Neural progenitor cell (in vitro differentiated cells): ENCODE data around the gene CDCA7L. TPM values are rescaled to one million over a fixed set of nuclear protein-coding genes. Genes with fewer than 3 reads are reported as not detected.

Experiments used
- DNase-seq: peaks from one replicate; pipeline ENCODE4 v3.0.0-alpha.2; 2016; ENCODE audit warnings: low spot score
- H2AFZ ChIP-seq: fragments of 200-600 bp; sonication (generic); replicated peaks from 2 replicates; pipeline ENCODE4 v1.6.1; 2016; ENCODE audit warnings: antibody characterized with exemption
- H3F3A ChIP-seq: fragments of 200-600 bp; sonication (generic); 2 replicates; pipeline ENCODE4 v1.6.1; 2016; ENCODE audit warnings: antibody characterized with exemption, low read depth
- H3K27ac ChIP-seq: fragments of 200-600 bp; sonication (generic); 2 replicates; pipeline ENCODE4 v1.5.1; 2016; ENCODE audit warnings: mild to moderate bottlenecking
- H3K27me3 ChIP-seq: fragments of 200-600 bp; sonication (generic); 2 replicates; pipeline ENCODE4 v1.6.1; 2016; ENCODE audit warnings: mild to moderate bottlenecking, moderate library complexity
- H3K36me3 ChIP-seq: fragments of 200-600 bp; sonication (generic); 2 replicates; pipeline ENCODE4 v1.5.1; 2016
- H3K4me1 ChIP-seq: fragments of 200-600 bp; sonication (generic); 2 replicates; pipeline ENCODE4 v1.6.1; 2016; ENCODE audit warnings: mixed run types
- H3K4me2 ChIP-seq: fragments of 200-600 bp; sonication (generic); 2 replicates; pipeline ENCODE4 v1.6.1; 2016
- H3K4me3 ChIP-seq: fragments of 200-600 bp; sonication (generic); 2 replicates; pipeline ENCODE4 v1.5.1; 2016
- H3K79me2 ChIP-seq: fragments of 200-600 bp; sonication (generic); 2 replicates; pipeline ENCODE4 v1.6.1; 2016; ENCODE audit warnings: low read depth
- H3K9ac ChIP-seq: fragments of 200-600 bp; sonication (generic); 2 replicates; pipeline ENCODE4 v1.6.1; 2016
- H3K9me3 ChIP-seq: fragments of 200-600 bp; sonication (generic); 2 replicates; pipeline ENCODE4 v1.5.1; 2016; ENCODE audit warnings: low read depth
- H4K20me1 ChIP-seq: fragments of 200-600 bp; sonication (generic); 2 replicates; pipeline ENCODE4 v1.6.1; 2016; ENCODE audit warnings: low read depth
- H3K27ac Mint-ChIP-seq: 3 replicates; pipeline ENCODE4 v1.8.0; 2021; ENCODE audit warnings: mixed read lengths
- H3K27me3 Mint-ChIP-seq: 2 replicates; pipeline ENCODE4 v1.8.0; 2022; ENCODE audit warnings: low read depth, mild to moderate bottlenecking, inconsistent platforms, moderate library complexity, mixed read lengths; ENCODE audit not compliant: insufficient read depth
- H3K36me3 Mint-ChIP-seq: 3 replicates; pipeline ENCODE4 v1.8.0; 2021; ENCODE audit warnings: mixed read lengths
- H3K4me1 Mint-ChIP-seq: 3 replicates; pipeline ENCODE4 v1.8.0; 2021; ENCODE audit warnings: mixed read lengths
- H3K4me3 Mint-ChIP-seq: 3 replicates; pipeline ENCODE4 v1.8.0; 2021; ENCODE audit warnings: mild to moderate bottlenecking, moderate library complexity, mixed read lengths
- H3K9me3 Mint-ChIP-seq: 3 replicates; pipeline ENCODE4 v1.8.0; 2020; ENCODE audit warnings: mixed read lengths
- CTCF ChIP-seq: fragments of 200-600 bp; sonication (generic); IDR thresholded peaks from 2 replicates; pipeline ENCODE4 v1.5.1; 2017; ENCODE audit warnings: antibody characterized with exemption, mild to moderate bottlenecking
- EZH2 ChIP-seq: fragments of 200-600 bp; sonication (generic); IDR thresholded peaks from 2 replicates; pipeline ENCODE4 v1.6.1; 2017; ENCODE audit warnings: antibody characterized with exemption, mild to moderate bottlenecking, moderate library complexity
- EZH2phosphoT487 ChIP-seq: fragments of 200-600 bp; sonication (generic); IDR thresholded peaks from 2 replicates; pipeline ENCODE4 v1.6.1; 2017; ENCODE audit warnings: antibody characterized with exemption
- total RNA-seq: library from RNA; depleted of rRNA; stranded (reverse); fragments of >200 nt; gene quantifications from 2 replicates; pipeline ENCODE4 v1.2.3, GENCODE V29; 2015; ENCODE audit warnings: low replicate concordance

Gene CDCA7L
- total RNA-seq, 1 donor from 2014 or later, result 39.9 TPM

GRCh38 chr7:21983056-21983455, 37.4 kb upstream of the CDCA7L start:
- Histone ChIP-seq H3K4me3 (no peak overlapping the region), H3F3A (no peaks in the 10 kb centered on the region), H2AFZ (no peak overlapping the region), H3K9ac (no peak overlapping the region), H3K79me2 (no peaks in the 10 kb centered on the region), H3K36me3 (no peaks in the 10 kb centered on the region), H4K20me1 (no peaks in the 10 kb centered on the region), H3K9me3 (no peaks in the 10 kb centered on the region), H3K4me1 (no peaks in the 10 kb centered on the region), H3K27ac (no peak overlapping the region), H3K27me3 (no peaks in the 10 kb centered on the region), H3K4me2 (no peak overlapping the region)
- H3K4me3 Mint-ChIP-seq, result no peak overlapping the region
- no peaks in the 10 kb centered on the region for H3K36me3 Mint-ChIP-seq
- TF ChIP-seq EZH2phosphoT487 (no peak), CTCF (no peak), EZH2 (no peak)
- no peaks in the 10 kb centered on the region for H3K9me3 Mint-ChIP-seq
- H3K27me3 Mint-ChIP-seq, result peaks cover 2% of the 10 kb centered on the region
- H3K4me1 Mint-ChIP-seq, result peaks cover 5% of the 10 kb centered on the region
- no peak overlapping the region for H3K27ac Mint-ChIP-seq
- DNase-seq, result no peak

GRCh38 chr7:21981524-21981923, 35.8 kb upstream of the CDCA7L start:
- TF ChIP-seq EZH2phosphoT487 (no peak), EZH2 (no peak), CTCF (no peak)
- Mint-ChIP-seq H3K9me3 (no peaks in the 10 kb centered on the region), H3K4me1 (peaks cover 5% of the 10 kb centered on the region)

GRCh38 chr7:21980926-21981500, 35.3 kb upstream of the CDCA7L start:
- Histone ChIP-seq H3K9ac (no peak overlapping the region), H3F3A (no peaks in the 10 kb centered on the region), H3K79me2 (no peaks in the 10 kb centered on the region), H3K27ac (no peak overlapping the region), H3K4me1 (no peaks in the 10 kb centered on the region), H3K27me3 (no peaks in the 10 kb centered on the region), H3K9me3 (no peaks in the 10 kb centered on the region), H3K36me3 (no peaks in the 10 kb centered on the region), H3K4me3 (no peak overlapping the region), H4K20me1 (no peaks in the 10 kb centered on the region), H2AFZ (no peak overlapping the region), H3K4me2 (no peak overlapping the region)
- Mint-ChIP-seq H3K27me3 (peaks cover 2% of the 10 kb centered on the region), H3K4me1 (peaks cover 4% of the 10 kb centered on the region), H3K27ac (no peak overlapping the region), H3K9me3 (no peaks in the 10 kb centered on the region), H3K4me3 (no peak overlapping the region), H3K36me3 (no peaks in the 10 kb centered on the region)
- no peak for TF ChIP-seq EZH2phosphoT487
- no peak for TF ChIP-seq CTCF
- TF ChIP-seq EZH2, result no peak
- no peak for DNase-seq

More at GRCh38 chr7:21981524-21981923, 35.8 kb upstream of the CDCA7L start:
- Histone ChIP-seq H3K79me2 (no peaks in the 10 kb centered on the region), H3K4me3 (no peak overlapping the region), H2AFZ (no peak overlapping the region), H3K4me1 (no peaks in the 10 kb centered on the region), H3K4me2 (no peak overlapping the region), H3K36me3 (no peaks in the 10 kb centered on the region), H3K27ac (no peak overlapping the region), H3K27me3 (no peaks in the 10 kb centered on the region), H3K9ac (no peak overlapping the region), H4K20me1 (no peaks in the 10 kb centered on the region), H3F3A (no peaks in the 10 kb centered on the region), H3K9me3 (no peaks in the 10 kb centered on the region)
- no peak for DNase-seq
- Mint-ChIP-seq H3K27ac (no peak overlapping the region), H3K4me3 (no peak overlapping the region), H3K27me3 (peaks cover 2% of the 10 kb centered on the region), H3K36me3 (no peaks in the 10 kb centered on the region)
